Mesothelial cell of epicardium (in vitro differentiated cells): ENCODE data around the gene FYN. TPM values are rescaled to one million over a fixed set of nuclear protein-coding genes. Genes with fewer than 3 reads are reported as not detected.

Source experiments
- DNase-seq, 2 experiments: peaks; one replicate each; pipeline ENCODE4 v3.0.0; 2021; ENCODE audit warnings: low spot score in 2 of 2; ENCODE audit not compliant: unreplicated experiment in 2 of 2
- H3K27ac Mint-ChIP-seq: 2 replicates; pipeline ENCODE4 v1.8.0; 2021; ENCODE audit warnings: mixed read lengths
- H3K27me3 Mint-ChIP-seq: 2 replicates; pipeline ENCODE4 v1.8.0; 2021; ENCODE audit warnings: low read depth, mixed read lengths
- H3K36me3 Mint-ChIP-seq: 2 replicates; pipeline ENCODE4 v1.8.0; 2021; ENCODE audit warnings: mixed read lengths
- H3K4me1 Mint-ChIP-seq: 2 replicates; pipeline ENCODE4 v1.8.0; 2021; ENCODE audit warnings: mixed read lengths
- H3K4me3 Mint-ChIP-seq: 2 replicates; pipeline ENCODE4 v1.8.0; 2021; ENCODE audit warnings: mild to moderate bottlenecking, moderate library complexity, mixed read lengths
- H3K9me3 Mint-ChIP-seq: 2 replicates; pipeline ENCODE4 v1.8.0; 2021; ENCODE audit warnings: mixed read lengths
- CTCF ChIP-seq: fragments of 200-600 bp; sonication (generic); IDR thresholded peaks from one replicate; pipeline ENCODE4 v1.5.0; 2021; ENCODE audit warnings: antibody characterized with exemption; ENCODE audit not compliant: unreplicated experiment
- total RNA-seq: library from RNA; stranded (reverse); gene quantifications from 3 replicates; pipeline ENCODE4 v1.2.1, GENCODE V29; 2021

The FYN gene
- total RNA-seq, 1 donor from 2014 or later, result 115 TPM

GRCh38 chr6:111808493-111808892, 64.8 kb downstream of the FYN start:
- DNase-seq, result no peak
- no peak overlapping the region for H3K27ac Mint-ChIP-seq
- no peaks in the 10 kb centered on the region for H3K9me3 Mint-ChIP-seq
- peaks cover 39% of the 10 kb centered on the region for H3K4me1 Mint-ChIP-seq
- H3K36me3 Mint-ChIP-seq, result peaks cover 8% of the 10 kb centered on the region
- no peaks in the 10 kb centered on the region for H3K27me3 Mint-ChIP-seq
- H3K4me3 Mint-ChIP-seq, result no peak overlapping the region
- TF ChIP-seq CTCF, result no peak

- Mint-ChIP-seq H3K27ac (peak overlapping the region; percentile 7), H3K4me1 (peaks cover 32% of the 10 kb centered on the region), H3K9me3 (no peaks in the 10 kb centered on the region), H3K27me3 (no peaks in the 10 kb centered on the region), H3K4me3 (no peak overlapping the region), H3K36me3 (peaks cover 6% of the 10 kb centered on the region)
- no peak for TF ChIP-seq CTCF
- no peak for DNase-seq
Measured at GRCh38 chr6:111806561-111807497, 66.4 kb downstream of the FYN start.

- H3K4me3 Mint-ChIP-seq, result no peak overlapping the region
- peaks cover 7% of the 10 kb centered on the region for H3K36me3 Mint-ChIP-seq
- no peak for DNase-seq
- TF ChIP-seq CTCF, result no peak
- H3K9me3 Mint-ChIP-seq, result no peaks in the 10 kb centered on the region
- no peak overlapping the region for H3K27ac Mint-ChIP-seq
- no peaks in the 10 kb centered on the region for H3K27me3 Mint-ChIP-seq
- H3K4me1 Mint-ChIP-seq, result peaks cover 26% of the 10 kb centered on the region
Measured at GRCh38 chr6:111806165-111806547, 67.1 kb downstream of the FYN start.

- peaks cover 20% of the 10 kb centered on the region for H3K4me1 Mint-ChIP-seq
- H3K27ac Mint-ChIP-seq, result peak overlapping the region; percentile 20
- DNase-seq, result no peak
- H3K27me3 Mint-ChIP-seq, result no peaks in the 10 kb centered on the region
- no peak for TF ChIP-seq CTCF
- H3K4me3 Mint-ChIP-seq, result no peak overlapping the region
- no peaks in the 10 kb centered on the region for H3K9me3 Mint-ChIP-seq
- H3K36me3 Mint-ChIP-seq, result peaks cover 7% of the 10 kb centered on the region
Measured at GRCh38 chr6:111805511-111806164, 67.6 kb downstream of the FYN start.

- Mint-ChIP-seq H3K4me3 (no peak overlapping the region), H3K27ac (peak overlapping the region; percentile 30), H3K36me3 (peaks cover 7% of the 10 kb centered on the region), H3K27me3 (no peaks in the 10 kb centered on the region), H3K9me3 (no peaks in the 10 kb centered on the region), H3K4me1 (peaks cover 15% of the 10 kb centered on the region)
- TF ChIP-seq CTCF, result no peak
- no peak for DNase-seq
Measured at GRCh38 chr6:111804627-111805235, 68.5 kb downstream of the FYN start.
